ENCODE measurements around the gene SDSL. TPM values are rescaled to one million over a fixed set of nuclear protein-coding genes. Genes with fewer than 3 reads are reported as not detected.

Gene SDSL
- total RNA-seq, 1 experiment from 2014 or later, result 18.5 TPM

DNA sequence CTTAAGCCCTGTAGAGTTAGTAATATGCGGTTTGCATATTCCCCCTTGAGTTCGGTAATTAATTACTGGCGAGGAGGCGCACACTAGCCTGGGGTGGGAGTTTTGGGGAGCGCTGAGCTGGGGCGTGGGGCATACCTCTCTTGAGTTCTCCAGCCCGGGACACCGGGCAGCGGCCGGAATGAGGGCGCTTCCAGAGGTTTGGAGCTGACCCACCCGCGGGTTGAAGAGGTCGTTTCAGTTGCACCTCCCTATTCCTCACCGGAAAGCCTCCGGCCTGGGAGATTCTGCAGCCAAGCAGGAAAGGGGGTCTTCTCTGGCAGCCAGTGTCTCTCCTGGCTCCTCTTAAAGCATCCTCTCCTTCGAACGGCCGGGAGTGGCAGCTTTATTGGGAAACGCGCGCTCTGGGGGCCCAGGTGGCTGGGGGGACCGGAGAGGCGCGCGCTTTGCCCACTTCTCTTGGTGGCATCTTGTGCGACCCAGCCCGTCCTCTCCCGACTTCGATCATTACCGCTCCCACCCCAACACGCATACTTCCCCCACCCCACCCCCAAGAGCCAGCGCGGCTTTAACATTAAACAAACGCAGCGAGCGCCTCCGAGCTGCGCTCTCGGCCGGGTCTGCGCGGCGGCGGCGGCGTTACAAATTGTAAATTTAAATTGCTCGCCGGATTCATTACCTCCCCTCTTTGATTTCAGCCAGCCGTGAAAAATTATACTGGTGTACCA lies 53.4 kb downstream of the SDSL start:
- in situ Hi-C loops (cut with HindIII; ENCODE audit: low sequenced_read_pairs), result no loop called here
- no peak for DNase-seq (ENCODE audit: low spot score)

DNA sequence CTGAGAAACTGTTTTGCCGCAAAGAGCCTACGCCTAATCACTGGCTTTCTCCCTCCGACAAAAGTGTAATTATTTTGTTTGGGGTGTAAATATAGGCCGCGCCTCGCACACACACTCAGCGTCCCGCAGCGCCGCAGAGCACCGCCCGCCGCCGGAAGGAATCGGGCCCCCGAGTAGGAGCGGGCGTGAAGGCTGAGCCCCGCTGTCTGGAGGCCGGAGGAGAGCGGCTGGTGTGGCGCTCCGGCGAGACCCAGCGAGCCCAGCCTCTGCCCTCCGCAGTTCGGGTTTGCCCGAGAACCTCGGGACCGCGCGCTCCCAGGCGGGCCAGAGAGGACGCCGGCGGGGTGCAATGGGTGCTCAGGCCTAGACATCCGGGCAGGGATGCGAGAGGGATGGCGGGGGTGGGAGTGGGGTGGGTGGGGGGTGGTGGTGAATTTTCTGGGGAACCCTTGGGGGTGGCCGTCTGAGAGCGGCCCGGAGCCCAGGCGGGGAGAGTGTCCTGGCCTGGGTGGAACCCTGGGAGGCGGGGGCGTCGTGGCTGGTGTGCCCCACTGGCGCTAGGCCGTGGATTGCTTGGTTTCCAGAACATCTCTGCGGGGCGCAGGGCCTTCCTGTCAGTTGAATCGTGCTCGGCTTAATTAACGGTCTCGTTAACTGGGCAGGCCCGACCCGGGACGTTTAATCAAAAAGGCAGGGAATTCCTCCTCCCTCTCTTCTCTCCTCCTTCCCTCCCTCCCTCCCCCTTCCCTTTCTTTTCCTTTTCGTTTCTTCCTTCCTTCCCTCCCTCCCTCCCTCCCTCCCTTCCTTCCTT lies 54.2 kb downstream of the SDSL start:
- DNase-seq (ENCODE audit: low spot score), result no peak
- in situ Hi-C loops (cut with HindIII; ENCODE audit: low sequenced_read_pairs), result no loop called here

- in situ Hi-C loops (cut with HindIII; ENCODE audit: low sequenced_read_pairs), result no loop called here
- no peak for DNase-seq (ENCODE audit: low spot score)
These were observed 55.1 kb downstream of the SDSL start for GRCh38 chr12:113477171-113477841.

DNA sequence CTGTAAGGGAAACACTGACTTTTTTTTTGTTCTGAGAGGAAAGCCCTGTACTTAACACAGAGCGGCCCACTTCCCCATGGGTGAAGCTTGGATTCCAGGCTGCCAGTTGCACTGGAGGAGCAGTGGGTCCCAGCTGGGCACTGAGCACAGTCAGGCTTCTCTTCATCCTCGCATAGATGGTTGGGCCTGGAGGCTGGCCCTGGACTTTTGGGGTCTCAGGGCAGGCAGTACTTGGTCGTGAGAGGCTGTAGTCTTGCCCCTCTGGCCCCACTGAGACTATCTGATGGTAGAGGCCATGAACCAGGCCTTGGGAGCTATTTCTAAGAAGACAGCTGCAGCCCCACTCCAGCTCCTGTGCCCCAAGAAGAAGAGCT lies 55.6 kb downstream of the SDSL start:
- in situ Hi-C loops (cut with HindIII; ENCODE audit: low sequenced_read_pairs), result no loop called here

DNA sequence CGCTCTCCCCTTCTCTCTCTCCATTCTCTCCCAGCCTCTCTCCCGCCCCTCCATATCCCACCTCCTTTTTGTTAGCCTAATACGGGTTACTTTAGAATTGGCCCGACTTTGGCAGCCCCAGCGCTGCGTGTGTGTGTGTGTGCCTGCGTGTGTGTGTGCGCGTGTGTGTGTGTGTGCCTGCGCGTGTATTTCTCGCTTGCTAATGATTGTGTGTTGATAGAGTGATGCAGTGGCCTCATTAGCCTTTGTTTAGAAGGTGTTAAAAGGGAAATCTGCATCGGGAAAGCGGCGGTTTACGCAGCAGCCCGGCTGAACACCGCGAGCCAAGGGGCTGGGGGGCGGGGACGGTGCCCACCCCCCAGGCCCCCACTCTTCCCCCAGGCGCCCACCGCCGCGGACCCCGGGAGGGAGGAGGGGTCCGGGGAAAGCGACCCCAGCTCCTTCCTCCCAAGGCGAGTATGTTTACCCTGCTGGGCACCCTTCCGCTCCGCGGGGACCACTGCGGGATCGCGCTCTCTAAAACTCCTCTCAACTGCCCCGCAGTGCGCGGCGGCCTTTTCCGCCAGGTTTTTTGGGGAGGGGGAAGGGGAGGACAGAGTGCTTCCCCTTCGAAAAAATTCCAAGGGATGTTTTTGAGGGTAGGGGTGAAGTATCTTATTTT lies 56.3 kb downstream of the SDSL start:
- in situ Hi-C loops (cut with HindIII; ENCODE audit: low sequenced_read_pairs), result no loop called here
- DNase-seq (ENCODE audit: low spot score), result no peak

More for the DNA sequence above, 55.6 kb downstream of the SDSL start:
- no peak for DNase-seq (ENCODE audit: low spot score)

DNA sequence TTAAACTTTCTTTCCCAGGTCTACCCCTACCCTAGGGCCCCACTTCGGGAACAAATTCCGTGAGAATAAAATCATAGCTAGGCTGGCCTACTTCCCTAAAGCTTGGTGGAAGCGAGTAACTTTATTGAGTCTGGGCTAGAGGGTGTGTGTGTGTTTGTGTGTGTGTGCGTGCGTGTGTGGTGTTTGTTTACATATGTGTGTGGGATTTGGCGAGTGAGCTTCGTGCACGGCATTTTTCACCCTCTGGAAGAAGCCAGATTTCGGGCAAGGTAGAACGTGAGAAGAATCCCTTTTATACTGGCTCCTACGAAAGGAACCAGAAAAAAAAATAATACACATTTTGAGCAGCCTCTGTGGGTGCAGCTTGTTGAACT lies 57.0 kb downstream of the SDSL start:
- no peak for DNase-seq (ENCODE audit: low spot score)
- in situ Hi-C loops (cut with HindIII; ENCODE audit: low sequenced_read_pairs), result no loop called here

DNA sequence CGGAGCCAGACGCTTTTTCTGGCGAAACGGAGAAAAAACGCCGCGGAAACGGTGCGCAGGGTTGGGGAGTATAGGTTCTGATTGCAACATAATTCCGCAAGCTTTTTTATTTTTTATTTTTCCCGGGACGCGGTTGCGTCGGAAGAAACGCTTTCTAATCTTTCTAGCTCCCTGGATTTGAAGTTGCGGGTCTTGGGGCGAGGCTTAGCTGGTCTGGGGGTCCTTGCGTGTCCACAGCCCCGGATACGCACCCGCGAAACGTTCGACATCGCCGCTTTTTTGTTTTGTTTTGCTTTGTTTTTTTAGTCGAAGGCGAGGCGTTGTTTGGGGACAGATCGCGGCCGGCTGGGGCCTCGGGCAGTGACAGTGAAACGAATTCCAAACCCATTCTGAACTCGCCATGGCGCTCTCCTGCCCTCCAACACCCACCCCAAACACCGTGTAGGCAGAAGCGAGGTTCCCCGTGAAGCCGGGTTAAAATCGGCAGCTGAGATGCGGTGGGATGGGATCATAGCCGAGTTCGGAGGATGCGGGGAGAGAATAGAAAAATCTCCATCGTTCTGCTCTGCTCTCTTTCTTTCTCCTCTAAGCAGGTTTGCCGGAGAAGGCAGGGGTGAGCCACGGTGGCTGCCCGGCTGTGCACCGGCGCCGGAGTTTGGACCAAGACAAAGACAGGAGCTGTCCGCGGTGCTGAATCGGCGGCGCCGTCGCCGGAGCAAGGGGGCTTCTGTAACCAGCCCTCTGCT lies 57.6 kb downstream of the SDSL start:
- no peak for DNase-seq (ENCODE audit: low spot score)
- in situ Hi-C loops (cut with HindIII; ENCODE audit: low sequenced_read_pairs), result no loop called here

GRCh38 chr12:113480336-113480971 lies 58.3 kb downstream of the SDSL start:
- in situ Hi-C loops (cut with HindIII; ENCODE audit: low sequenced_read_pairs), result no loop called here
- no peak for DNase-seq (ENCODE audit: low spot score)

DNA sequence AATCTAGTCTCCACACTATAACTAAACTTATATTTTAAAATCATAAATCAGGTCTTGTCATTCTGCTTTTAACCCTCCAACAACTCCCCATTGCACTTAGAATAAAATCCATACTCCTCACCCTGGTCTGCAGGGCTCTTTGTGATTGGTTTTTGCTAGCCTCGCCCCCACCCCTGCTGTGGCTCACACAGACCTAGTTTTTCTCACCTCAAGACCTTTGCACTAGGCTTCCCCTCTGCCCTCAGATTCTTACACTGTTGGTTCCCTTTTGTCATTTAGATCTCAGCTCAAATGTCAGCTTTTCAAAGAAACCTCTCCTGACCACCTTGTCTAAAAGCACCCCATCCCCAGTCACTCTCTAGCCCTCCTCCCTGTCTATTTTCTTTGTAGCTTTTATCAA lies 60.2 kb downstream of the SDSL start:
- in situ Hi-C loops (cut with HindIII; ENCODE audit: low sequenced_read_pairs), result no loop called here
- DNase-seq (ENCODE audit: low spot score), result no peak

- DNase-seq (ENCODE audit: low spot score), result no peak
- in situ Hi-C loops (cut with HindIII; ENCODE audit: low sequenced_read_pairs), result no loop called here
These were observed 63.1 kb downstream of the SDSL start for GRCh38 chr12:113485330-113485729.

DNA sequence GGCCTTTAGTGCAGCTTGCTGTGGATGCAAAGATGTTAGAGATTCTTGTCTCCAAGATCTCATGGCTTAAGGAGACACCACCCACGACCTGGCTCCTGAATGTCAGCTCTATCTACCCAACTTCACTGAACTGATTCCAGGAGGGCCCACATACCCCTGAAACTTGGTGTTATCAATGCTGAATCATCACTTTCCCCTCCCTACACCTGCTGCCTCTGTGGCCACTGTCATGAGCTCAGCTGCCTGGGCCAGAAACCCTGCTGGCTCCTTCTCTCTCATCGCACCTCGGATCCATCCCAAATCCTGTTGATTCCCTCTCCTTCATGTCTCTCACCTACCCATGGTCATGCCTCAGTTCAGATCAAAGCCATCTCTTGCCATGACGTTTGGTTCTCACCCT lies 64.5 kb downstream of the SDSL start:
- no peak for DNase-seq (ENCODE audit: low spot score)
- in situ Hi-C loops (cut with HindIII; ENCODE audit: low sequenced_read_pairs), result no loop called here

Other genes starting within 250 kb of the SDSL start
- 63.1 and 130 TPM in 2 replicates for gene DDX54, start 236.9 kb upstream of the SDSL start, total RNA-seq (2014; rRNA removed; shearing (Covaris generic))
- gene RITA1, start 236.7 kb upstream of the SDSL start, total RNA-seq (2014; rRNA removed; shearing (Covaris generic)), result 63.7 and 69.2 TPM in 2 replicates
- 6.9 and 14.3 TPM in 2 replicates for gene TPCN1, start 200.9 kb upstream of the SDSL start, total RNA-seq (2014; rRNA removed; shearing (Covaris generic))
- gene SLC8B1, start 87.3 kb upstream of the SDSL start, total RNA-seq (2014; rRNA removed; shearing (Covaris generic)), result 8.2 and 19.2 TPM in 2 replicates
- 15.4 and 16.3 TPM in 2 replicates for gene PLBD2, start 63.8 kb upstream of the SDSL start, total RNA-seq (2014; rRNA removed; shearing (Covaris generic))
- gene SDS, start 18.5 kb upstream of the SDSL start, total RNA-seq (2014; rRNA removed; shearing (Covaris generic)), result 0.24 and 0.86 TPM in 2 replicates
- not detected in 2 replicates for gene LHX5, start 49.5 kb downstream of the SDSL start, total RNA-seq (2014; rRNA removed; shearing (Covaris generic))